HG03280 (cell line): ENCODE data around the gene SCAF8.
"Not testable (repeated sequence)": the region's sequence is repeated elsewhere in the genome, so short reads cannot be mapped to it uniquely, and the experiment has no call there.

Experiments used
- ATAC-seq: cut with Tn5 transposase; IDR thresholded peaks from one replicate; pipeline ENCODE4 v1.9.1; 2021; ENCODE audit warnings: mild to moderate bottlenecking, moderate library complexity; ENCODE audit not compliant: unreplicated experiment

Gene SCAF8

DNA sequence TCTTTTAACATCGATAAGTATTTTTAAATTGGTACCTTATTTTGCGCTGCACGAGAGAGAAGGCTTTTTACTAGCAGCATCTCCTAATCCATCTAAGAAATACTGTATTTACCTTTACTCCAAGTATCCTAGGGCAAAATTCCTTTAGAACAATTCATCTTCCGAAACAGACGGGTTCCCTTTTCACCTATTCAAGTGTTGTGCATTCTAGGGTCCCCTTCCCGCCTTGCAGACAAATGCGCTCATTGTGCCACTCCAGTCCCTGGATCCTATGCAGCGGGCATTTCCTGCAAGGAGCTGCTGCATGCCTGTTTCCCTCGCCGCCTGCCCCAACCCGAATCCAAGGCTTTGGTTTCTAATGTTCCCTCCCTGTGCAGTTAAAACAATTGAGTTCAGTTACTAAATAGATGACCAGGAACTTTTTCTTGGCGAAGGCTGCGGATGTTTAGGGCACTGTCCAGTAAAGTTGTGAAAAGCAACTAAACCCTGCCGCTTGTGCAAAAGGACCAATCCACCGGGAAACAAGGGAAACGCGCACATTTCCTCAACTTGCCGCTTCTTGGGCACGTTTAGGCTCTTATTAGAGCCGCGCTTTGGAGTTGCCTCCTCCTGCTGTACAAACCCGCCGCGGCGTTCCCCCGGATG is 556 bp upstream of the SCAF8 start:
- no peak for ATAC-seq

DNA sequence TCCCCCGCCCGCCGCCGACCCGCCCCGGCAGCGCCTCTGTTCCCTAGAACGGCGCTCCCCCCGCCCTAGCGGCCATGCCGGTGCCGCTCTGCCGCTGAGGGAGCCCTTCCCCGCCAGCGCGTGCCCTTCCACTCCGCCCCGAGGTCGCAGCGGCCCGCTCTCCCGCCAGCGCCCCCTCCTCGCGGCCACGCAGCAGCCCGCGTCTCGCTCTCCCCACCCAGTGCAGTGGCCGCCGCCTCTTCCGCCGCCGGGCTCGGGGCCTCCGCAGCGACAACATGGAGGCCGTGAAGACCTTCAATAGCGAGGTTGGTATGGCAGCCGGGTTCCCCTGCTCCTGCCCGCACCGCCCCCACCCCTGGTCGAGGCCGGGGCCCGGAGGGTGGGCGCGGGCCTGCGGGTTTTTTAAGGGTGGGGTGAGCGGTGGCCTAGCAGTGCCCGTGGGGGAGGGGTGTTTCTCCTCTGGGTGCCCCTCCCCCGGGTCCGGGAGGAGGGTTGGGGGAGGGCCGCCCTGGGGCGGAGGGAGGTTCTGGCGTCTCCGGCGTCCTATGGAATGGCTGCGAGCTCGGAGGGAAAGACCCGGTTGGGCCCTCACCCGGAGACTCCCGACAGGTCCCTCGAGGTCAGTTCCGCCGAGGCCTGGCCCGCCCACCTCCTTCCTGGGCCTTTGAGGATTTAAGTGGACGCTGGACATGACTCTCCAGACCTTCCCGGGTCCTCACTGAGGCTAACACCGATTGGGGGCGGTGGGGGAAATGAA is 588 bp downstream of the SCAF8 start:
- peak; percentile 73 for ATAC-seq

DNA sequence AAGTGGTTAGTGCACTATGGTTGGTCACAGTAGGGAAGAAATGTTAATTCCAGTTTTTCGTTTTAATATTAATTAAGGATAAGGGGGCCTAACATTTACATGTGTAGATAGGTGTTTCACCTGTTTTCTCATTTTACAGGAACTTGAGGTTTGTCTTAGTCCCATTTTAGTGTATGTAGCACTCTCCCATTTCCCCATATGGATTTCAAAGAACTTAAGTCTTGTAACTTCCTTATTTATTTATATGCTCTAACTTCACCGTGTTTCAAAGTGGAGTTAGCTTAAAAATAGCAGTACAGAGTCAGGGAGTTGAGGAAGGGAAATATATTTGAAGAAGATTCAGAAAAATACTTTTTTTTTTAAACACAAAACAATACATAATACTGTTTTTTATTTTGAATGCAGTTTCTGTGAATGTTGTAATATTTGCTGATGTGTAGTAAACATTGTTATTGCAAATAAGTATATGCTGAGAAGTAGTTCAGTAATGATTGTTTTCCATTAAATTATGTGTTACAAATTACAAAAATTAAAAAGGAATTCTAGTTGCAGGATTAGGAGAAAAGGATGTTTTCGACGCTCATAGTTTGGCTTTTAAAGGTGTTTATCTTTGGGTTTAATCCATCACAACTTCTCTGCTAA is 3.5 kb downstream of the SCAF8 start:
- no peak for ATAC-seq

DNA sequence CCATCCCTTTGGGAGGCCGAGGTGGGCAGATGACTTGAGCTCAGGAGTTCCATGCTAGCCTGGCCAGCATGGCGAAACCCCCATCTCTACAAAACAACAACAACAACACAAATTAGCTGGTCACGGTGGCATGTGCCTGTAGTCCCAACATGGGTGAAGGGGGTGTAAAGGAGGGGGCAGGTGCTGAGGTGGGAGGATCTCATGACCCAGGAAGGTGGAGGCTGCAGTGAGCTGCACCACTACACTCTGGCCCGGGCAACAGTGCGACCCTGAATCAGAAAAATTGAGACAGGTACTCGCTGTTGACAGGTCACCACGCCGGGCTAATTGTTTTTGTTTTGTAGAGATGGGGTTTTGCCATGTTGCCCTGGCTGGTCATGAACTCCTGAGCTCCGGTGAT is 4.2 kb downstream of the SCAF8 start:
- ATAC-seq: no peak

DNA sequence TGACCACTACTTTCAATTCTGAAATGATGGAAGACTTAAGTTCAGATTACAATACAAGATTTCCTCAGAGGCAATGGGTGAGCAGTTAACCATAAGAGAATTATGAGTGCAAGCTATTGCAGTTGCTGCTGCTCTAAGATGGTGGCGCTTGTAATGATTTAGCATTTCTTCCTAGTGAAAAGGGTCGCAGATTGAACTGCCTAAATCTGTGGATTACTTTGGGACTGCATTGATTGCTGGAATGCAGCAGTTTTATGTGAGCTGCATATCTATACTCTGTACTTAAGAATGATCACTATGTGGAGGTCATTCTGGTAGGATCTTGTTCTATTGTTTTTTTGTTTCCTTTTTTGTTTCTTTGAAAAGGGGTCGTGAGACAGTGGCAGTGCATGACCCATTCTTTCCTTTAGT is 5.3 kb downstream of the SCAF8 start:
- no peak for ATAC-seq

DNA sequence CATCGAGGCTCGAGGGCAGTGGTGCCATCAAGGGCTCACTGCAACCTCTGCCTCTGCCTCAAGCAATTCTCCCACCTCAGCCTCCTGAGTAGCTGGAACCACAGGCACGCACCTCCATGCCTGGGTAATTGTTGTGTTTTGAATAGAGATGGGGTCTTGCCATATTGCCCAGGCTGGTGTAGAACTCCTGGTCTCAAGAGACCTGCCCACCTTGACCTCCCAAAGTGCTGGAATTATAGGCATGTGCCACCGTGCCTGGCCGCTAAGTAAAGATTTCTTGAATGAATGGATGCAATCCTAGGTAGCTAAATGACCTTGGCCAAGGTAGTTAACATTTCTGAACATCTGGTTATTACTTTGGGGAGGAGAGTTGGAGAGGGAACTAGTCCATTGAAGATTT is 7.4 kb downstream of the SCAF8 start:
- no peak for ATAC-seq

DNA sequence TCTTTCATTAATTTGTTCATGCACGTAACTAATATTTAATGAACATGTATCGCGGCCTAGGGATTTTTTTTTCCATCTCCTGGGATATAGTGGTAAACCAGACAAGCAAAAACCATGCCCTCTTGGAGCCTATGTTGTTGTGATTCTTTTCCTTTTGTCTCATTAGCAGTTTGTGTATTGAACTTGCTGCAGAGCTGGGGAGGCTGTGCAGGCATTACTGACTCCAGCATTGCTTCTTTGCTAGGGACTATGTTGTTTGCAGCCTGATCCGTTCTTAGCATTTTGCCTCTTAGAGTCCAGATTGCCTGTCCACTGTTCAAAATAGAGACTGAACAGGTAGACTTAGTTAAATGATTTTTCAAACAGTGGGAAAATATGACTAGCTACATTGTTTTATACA is 9.7 kb downstream of the SCAF8 start:
- no peak for ATAC-seq

DNA sequence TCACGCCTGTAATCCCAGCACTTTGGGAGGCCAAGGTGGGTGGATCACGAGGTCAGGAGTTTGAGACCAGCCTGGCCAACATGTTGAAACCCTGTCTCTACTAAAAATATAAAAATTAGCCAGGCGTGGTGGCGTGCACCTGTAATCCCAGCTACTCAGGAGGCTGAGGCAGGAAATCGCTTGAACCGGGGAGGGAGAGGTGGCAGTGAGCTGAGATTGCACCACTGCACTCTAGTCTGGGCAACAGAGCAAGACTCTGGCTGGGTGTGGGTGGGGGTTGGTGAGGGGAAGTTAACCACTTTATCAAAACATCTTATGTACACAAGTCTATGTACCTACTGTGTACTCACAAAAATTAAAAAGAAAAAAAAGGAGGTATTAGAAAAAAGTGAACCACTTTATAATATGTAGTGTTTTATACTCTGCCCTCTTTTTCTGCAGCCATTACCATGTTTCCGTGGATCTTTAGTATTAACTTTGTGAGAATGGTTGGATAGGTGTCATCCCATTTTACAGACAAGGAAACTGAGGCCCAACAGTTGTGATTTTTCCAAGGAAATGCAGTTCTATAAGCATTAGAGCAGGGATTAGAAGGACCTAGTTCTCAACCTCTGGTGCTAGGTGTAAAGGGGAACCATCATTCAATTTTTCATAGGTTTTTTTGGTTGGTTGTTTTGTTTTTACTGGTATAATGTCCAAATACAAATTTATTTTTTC is 11.0 kb downstream of the SCAF8 start:
- ATAC-seq: not testable (repeated sequence)

DNA sequence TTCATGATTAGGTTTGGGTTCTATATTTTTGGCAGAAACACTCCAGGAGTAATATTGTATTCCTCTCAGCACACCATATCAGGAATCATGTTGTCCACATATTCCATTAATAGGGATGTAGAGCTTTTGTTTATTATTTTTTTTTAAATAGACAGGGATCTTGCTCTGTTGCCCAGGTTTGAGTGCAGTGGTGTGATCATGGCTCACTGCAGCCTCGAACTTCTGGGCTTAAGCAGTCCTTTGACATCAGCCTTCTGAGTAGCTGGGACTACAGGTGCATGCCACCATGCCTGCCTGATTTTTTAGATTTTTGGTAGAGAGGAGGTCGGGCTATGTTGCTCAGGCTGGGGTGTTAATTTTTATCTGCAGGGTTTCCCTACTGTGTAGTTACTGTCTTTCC is 12.0 kb downstream of the SCAF8 start:
- ATAC-seq: no peak

DNA sequence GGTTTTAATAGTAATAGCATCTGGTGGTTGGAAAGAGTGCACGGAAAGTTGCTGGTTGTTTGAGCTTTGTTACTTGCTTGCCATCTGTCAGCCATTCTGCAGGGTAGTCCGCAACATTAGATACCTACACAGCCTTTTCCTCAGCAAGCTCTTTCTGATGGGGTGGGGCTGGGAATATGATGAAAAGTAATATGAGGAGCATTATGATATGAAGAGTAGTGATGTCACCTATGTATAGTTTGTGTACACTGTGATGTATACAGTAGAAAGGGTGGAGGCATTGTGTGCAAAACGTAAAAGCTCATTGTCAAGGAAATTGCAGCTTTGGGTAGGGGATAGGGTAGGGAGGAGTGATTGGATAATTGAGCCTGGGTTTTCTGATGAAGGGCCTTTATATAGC is 16.1 kb downstream of the SCAF8 start:
- ATAC-seq: no peak

DNA sequence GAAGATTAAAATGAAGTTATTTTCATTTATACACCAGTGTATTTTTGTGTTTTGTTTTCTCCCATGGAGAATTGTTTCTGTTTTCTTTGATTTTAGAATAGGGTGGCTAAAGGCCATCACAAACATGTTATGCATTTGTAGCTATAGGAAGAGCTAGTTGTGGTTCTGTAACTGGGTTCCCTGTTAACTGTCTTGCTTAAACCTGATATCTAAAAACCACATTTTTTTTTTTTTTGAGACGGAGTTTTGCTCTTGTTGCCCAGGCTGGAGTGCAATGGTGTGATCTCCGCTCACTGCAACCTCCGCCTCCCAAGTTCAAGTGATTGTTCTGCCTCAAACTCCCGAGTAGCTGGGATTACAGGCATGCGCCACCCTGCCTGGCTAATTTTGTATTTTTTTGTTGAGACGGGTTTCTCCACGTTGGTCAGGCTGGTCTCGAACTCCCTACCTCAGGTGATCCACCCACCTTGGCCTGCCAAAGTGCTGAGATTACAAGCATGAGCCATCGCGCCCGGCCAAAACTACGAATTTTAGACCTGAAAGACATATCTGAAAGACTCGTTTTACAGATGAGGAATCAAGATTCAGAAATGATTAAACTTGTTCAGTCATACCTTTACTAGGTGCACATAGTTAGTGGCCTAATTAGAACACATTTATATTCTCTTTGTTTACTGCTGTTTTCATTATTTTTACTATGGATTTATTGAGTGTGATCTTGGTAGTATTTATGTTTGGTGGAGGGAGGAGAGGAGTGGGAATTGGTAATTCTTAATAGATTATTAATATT is 18.0 kb downstream of the SCAF8 start:
- no peak for ATAC-seq

DNA sequence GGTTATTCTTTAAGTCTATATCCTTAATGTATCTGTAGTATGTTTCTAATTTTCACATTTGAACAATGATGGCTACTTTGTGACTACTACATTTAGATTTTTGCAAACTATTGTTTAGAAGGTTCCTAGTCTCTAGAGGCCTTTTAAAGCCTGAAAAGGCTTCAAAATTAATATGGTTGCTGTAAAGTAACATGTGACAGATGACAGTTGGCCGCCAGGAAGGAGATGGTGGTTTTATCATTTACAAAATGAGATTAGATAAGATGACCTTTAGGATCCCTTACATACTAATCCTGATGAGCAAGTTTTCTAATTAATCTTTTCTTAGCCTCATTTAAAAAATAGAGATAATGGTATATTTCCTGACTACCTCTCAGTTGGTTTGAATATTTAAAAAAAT is 18.8 kb downstream of the SCAF8 start:
- no peak for ATAC-seq

DNA sequence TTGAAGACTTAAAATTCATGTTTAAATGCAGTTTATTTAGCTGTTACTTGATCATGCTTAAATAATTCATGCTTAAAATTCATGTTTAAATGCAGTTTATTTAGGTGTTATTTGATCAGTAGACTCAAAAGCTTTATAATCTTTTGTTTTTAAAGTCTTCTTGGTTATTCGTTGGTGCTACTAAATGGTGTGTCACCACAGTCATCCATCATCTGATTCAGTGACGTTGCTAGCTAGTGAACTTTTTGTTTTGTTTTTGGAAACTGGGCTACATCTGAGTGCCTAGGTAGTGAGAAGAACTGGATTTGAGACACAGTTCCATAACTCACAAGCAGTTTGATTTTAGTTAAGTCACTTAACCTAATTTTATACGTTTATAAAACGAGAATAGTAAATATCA is 20.9 kb downstream of the SCAF8 start:
- ATAC-seq: no peak

DNA sequence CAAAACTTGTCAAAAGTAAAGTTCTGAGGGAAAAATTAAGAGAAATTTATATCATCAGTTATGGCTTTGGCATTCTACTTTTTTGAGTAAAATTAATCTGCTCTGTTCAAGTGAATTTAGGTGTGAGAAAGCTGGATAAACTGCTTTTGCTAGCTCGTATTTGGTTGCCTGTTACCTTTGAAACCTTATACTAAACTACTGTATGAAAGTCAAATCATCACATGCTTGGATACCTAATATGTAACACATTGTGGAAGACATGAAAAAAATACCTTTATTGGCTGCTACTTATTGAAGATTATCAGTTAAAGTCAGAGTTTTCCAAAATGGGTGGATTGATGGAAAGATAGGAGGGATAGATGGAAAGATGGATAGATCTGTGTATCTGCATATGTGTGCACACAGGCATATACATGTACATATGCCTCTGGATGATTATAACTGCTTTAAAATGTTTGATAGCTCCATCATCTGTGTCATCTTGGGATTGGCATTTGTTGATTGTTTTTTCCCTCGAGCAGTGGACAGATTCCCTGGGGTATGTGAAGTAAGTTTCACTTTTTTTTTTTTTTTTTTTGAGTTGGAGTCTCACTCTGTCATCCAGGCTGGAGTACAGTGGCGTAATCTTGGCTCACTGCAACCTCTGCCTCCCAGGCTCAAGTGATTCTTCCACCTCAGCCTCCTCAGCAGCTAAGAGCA is 24.3 kb downstream of the SCAF8 start:
- no peak for ATAC-seq

DNA sequence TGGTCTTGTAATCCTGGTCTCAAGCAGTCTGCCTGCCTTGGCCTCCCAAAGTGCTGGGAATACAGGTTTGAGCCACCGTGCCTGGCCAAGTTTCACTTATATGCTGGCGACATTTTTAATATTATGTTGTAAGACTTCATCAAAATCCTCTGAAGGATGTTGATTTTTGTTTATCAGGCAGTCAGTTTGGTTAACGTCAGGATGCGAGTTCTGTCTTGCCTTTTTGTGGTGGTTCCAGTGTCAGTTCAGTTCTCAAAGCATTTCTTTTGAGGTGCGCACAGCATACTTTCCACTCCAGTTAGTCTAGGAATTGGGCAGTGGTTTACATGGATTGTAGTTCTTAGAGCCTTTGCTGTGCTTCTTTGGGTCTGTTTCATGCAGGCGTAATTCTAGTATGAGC is 24.9 kb downstream of the SCAF8 start:
- no peak for ATAC-seq

DNA sequence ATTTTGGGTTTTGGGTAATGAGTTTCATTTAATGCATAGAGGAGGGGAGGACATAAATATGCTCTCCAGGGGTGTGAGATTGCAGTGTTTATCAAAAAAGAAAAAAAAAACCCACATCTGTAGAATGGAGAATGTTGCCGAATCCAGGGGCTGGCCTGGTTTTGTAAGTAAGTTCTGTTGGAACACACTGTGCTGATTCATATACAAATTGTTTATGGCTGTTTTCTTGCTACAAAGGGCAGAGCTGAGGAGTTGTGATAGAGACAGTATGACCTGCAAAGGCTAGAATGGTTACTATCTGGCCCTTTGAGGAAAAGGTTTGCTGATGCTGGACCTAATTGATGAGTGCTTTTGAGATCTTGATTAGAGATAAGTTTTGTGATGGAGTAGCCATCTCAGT is 30.4 kb downstream of the SCAF8 start:
- no peak for ATAC-seq

DNA sequence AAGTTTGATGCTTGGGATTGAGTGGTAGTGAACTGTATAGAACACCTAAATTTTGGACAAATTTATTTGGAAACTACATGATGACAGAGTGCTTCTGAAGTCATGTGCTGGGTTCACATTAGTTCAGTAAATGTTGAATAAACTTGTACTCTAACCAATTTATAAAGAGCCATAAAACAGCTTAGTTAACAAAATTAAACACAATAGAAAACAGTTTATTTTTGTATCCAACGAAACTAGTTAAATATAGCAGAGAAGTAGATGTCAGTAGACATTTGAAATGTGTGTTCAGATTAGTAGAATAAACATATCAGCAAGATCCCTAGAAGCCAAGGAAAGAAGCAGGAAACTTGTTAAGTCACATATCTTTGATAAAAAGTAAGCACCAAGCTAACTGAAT is 32.1 kb downstream of the SCAF8 start:
- ATAC-seq: no peak

DNA sequence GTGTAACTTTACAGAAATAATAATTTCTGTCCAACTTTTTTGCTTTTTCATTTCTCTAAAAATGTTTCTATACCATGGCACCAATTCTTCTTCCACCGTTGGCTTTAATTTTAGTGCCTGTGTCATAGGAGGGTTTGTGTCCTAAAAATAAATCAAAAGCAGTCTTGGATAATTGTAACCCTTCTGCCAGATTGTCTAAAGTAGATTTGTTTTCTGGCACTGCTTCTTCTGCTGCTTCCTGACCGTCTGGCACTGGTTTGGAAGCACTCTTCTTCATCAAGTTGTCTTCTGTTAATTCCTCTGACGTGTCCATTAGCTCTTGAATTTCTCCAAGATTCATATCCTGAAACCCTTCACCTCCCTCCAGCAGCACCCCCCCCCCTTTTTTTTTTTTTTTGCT is 33.1 kb downstream of the SCAF8 start:
- ATAC-seq: no peak

DNA sequence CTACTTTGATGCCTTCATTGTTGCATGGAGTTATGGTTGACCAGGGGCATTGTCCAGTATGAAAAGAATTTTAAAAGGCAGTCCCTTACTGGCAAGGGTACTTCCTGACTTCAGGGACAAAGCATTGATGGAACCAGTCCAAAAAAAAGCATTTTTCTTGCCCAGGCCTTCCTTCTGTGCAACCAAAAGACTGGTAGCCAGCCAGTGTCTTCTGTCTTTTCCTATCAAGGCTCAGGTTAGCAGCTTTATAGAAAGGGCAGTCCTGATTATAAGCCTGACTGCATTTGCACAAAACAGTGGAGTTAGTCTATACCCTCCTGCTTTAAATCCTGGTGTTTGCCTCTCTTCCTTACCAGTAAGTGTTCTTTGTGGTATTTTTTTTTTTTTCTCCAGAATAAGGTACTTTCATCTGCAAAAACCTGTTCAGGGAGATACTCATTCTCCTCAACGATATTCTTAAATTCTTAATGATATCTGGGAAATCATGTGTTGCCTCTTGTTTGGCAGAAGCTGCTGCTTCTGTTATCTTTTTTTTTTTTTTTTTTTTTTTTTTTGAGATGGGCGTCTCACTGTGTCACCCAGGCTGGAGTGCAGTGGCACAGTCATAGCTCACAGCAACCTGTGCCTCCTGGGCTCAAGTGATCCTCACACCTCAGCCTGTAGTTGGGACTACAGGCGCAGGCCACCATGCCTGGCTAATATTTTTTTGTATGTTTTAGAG is 33.9 kb downstream of the SCAF8 start:
- no peak for ATAC-seq

DNA sequence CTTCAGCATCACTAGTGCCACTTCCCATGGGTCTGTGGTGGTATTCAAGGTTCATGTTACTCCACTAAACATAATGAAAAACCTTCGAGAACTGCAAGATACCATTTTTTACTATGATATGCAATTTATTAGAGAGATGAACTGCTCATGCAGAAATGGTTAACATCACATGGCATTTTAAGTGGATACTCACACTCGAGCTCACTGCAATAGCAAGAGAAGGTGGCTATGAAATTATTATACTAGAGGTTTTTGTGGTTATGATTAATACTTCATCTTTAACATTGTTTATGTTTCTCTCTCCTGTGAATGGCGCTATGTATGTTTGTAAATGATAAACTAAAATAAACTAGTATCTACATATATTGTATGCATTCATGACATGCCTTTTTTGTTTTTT is 35.1 kb downstream of the SCAF8 start:
- ATAC-seq: no peak
